ENCODE results near the gene RYR1.

DNA sequence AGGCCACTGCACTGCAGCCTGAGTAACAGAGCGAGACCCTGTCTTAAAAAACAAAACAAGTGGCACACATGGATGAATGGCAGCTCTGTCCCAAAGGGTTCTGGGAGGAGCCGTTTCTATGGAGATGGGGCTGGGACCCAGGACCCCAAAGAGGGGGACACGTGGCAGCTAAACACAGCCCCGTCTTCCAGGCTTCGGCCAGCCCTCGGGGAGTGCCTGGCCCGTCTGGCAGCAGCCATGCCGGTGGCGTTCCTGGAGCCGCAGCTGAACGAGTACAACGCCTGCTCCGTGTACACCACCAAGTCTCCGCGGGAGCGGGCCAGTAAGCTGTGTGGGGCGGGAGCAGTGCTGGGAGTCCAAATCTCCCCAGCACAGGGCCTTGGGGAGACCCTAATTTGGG, 82.4 kb downstream of the RYR1 start:
- TF ChIP-seq, protein P1, sequence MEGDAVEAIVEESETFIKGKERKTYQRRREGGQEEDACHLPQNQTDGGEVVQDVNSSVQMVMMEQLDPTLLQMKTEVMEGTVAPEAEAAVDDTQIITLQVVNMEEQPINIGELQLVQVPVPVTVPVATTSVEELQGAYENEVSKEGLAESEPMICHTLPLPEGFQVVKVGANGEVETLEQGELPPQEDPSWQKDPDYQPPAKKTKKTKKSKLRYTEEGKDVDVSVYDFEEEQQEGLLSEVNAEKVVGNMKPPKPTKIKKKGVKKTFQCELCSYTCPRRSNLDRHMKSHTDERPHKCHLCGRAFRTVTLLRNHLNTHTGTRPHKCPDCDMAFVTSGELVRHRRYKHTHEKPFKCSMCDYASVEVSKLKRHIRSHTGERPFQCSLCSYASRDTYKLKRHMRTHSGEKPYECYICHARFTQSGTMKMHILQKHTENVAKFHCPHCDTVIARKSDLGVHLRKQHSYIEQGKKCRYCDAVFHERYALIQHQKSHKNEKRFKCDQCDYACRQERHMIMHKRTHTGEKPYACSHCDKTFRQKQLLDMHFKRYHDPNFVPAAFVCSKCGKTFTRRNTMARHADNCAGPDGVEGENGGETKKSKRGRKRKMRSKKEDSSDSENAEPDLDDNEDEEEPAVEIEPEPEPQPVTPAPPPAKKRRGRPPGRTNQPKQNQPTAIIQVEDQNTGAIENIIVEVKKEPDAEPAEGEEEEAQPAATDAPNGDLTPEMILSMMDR (IDR thresholded peaks at IDR 0.05; ENCODE audit: insufficient read depth, low read length, poor library complexity, severe bottlenecking) = no peak
- TF ChIP-seq EZH2phosphoT487 (conservative IDR thresholded peaks at IDR 0.05; ENCODE audit: low read length) = no peak

Measured in SU-DHL-6 (cell line).